GM23338 (cell line): ENCODE results near the gene DPYSL5. TPM values are rescaled to one million over a fixed set of nuclear protein-coding genes. Genes with fewer than 3 reads are reported as not detected.

Experiments used
- ATAC-seq: fragments of 200-7000 bp; cut with Tn5 transposase; 3 replicates; pipeline ENCODE4 v1.9.1; 2020
- DNase-seq: peaks from one replicate; pipeline ENCODE4 v3.0.0-alpha.2; 2015; ENCODE audit warnings: low spot score
- H2AFZ ChIP-seq: fragments of 200-600 bp; sonication (generic); 2 replicates; pipeline ENCODE4 v1.8.0; 2016; ENCODE audit warnings: antibody characterized with exemption, mild to moderate bottlenecking, moderate library complexity
- H3F3A ChIP-seq: fragments of 200-600 bp; sonication (generic); replicated peaks from 2 replicates; pipeline ENCODE4 v1.8.0; 2017; ENCODE audit warnings: antibody characterized with exemption, mixed run types, low read depth
- H3K27ac ChIP-seq: fragments of 200-600 bp; sonication (generic); 2 replicates; pipeline ENCODE4 v1.6.1; 2016; ENCODE audit warnings: low read depth
- H3K27me3 ChIP-seq: fragments of 200-600 bp; sonication (generic); 2 replicates; pipeline ENCODE4 v1.8.0; 2016; ENCODE audit warnings: mild to moderate bottlenecking, mixed run types, moderate library complexity; ENCODE audit not compliant: insufficient read depth
- H3K36me3 ChIP-seq: fragments of 200-600 bp; sonication (generic); 2 replicates; pipeline ENCODE4 v1.8.0; 2016; ENCODE audit warnings: mild to moderate bottlenecking; ENCODE audit not compliant: insufficient read depth
- H3K4me1 ChIP-seq: fragments of 200-600 bp; sonication (generic); 2 replicates; pipeline ENCODE4 v1.8.0; 2016; ENCODE audit warnings: mild to moderate bottlenecking, moderate library complexity; ENCODE audit not compliant: insufficient read depth
- H3K4me2 ChIP-seq: fragments of 200-600 bp; sonication (generic); 2 replicates; pipeline ENCODE4 v1.7.1; 2017; ENCODE audit warnings: mixed run types
- H3K4me3 ChIP-seq: fragments of 200-600 bp; sonication (generic); 2 replicates; pipeline ENCODE4 v1.6.1; 2016; ENCODE audit warnings: mixed run types
- H3K79me2 ChIP-seq: fragments of 200-600 bp; sonication (generic); replicated peaks from 2 replicates; pipeline ENCODE4 v1.8.0; 2017; ENCODE audit warnings: mild to moderate bottlenecking; ENCODE audit not compliant: insufficient read depth
- H3K9me2 ChIP-seq: fragments of 200-600 bp; sonication (generic); 2 replicates; pipeline ENCODE4 v1.8.0; 2017; ENCODE audit not compliant: insufficient read depth
- H4K20me1 ChIP-seq: fragments of 200-600 bp; sonication (generic); replicated peaks from 2 replicates; pipeline ENCODE4 v1.8.0; 2017; ENCODE audit warnings: mild to moderate bottlenecking; ENCODE audit not compliant: insufficient read depth
- H3K27ac Mint-ChIP-seq: 2 replicates; pipeline ENCODE4 v1.8.0; 2020; ENCODE audit warnings: inconsistent platforms, mild to moderate bottlenecking, moderate library complexity, mixed read lengths
- H3K27me3 Mint-ChIP-seq: 3 replicates; pipeline ENCODE4 v1.8.0; 2022; ENCODE audit warnings: low read depth, mild to moderate bottlenecking, moderate library complexity, mixed read lengths, inconsistent platforms; ENCODE audit not compliant: insufficient read depth, poor library complexity
- H3K36me3 Mint-ChIP-seq: 3 replicates; pipeline ENCODE4 v1.8.0; 2021; ENCODE audit warnings: low read depth, mild to moderate bottlenecking, inconsistent platforms, moderate library complexity, mixed read lengths
- H3K4me1 Mint-ChIP-seq: 3 replicates; pipeline ENCODE4 v1.8.0; 2020; ENCODE audit warnings: mild to moderate bottlenecking, inconsistent platforms, mixed read lengths
- H3K4me3 Mint-ChIP-seq: 3 replicates; pipeline ENCODE4 v1.8.0; 2021; ENCODE audit warnings: moderate library complexity, mild to moderate bottlenecking, inconsistent platforms, mixed read lengths
- H3K9me3 Mint-ChIP-seq: 3 replicates; pipeline ENCODE4 v1.8.0; 2020; ENCODE audit warnings: moderate library complexity, mild to moderate bottlenecking, inconsistent platforms, mixed read lengths
- CREB1 ChIP-seq: fragments of 250-450 bp; sonication (Bioruptor Pico); IDR thresholded peaks from 2 replicates; pipeline ENCODE4 v1.5.0; 2020; ENCODE audit warnings: low read depth, mild to moderate bottlenecking, moderate library complexity
- EZH2 ChIP-seq: fragments of 200-600 bp; sonication (generic); IDR thresholded peaks from one replicate; pipeline ENCODE4 v1.8.0; 2017; ENCODE audit warnings: antibody characterized with exemption, mild to moderate bottlenecking, low read depth; ENCODE audit not compliant: unreplicated experiment
- EZH2phosphoT487 ChIP-seq: fragments of 200-600 bp; sonication (generic); IDR thresholded peaks from one replicate; pipeline ENCODE4 v1.8.1; 2018; ENCODE audit warnings: antibody characterized with exemption; ENCODE audit not compliant: unreplicated experiment
- REST ChIP-seq: IDR thresholded peaks from one replicate; pipeline ENCODE4 v1.6.1; 2018; ENCODE audit warnings: antibody characterized with exemption; ENCODE audit not compliant: unreplicated experiment
- ZNF114 ChIP-seq: fragments of 250-450 bp; sonication (Bioruptor Pico); IDR thresholded peaks from 2 replicates; pipeline ENCODE4 v1.5.0; 2020; ENCODE audit warnings: mild to moderate bottlenecking, moderate library complexity
- ZNF462 ChIP-seq: fragments of 250-450 bp; sonication (Bioruptor Pico); IDR thresholded peaks from 2 replicates; pipeline ENCODE4 v1.5.0; 2020; ENCODE audit warnings: mild to moderate bottlenecking, moderate library complexity
- polyA plus RNA-seq: library from polyadenylated mRNA; unstranded; fragments of >200 nt; fragmentation: Nextera tagmentation; extraction: Ambion mirVana; gene quantifications from 2 replicates; pipeline ENCODE4 v1.2.1, GENCODE V29; 2016
- total RNA-seq: library from RNA; depleted of rRNA; stranded (reverse); fragments of >200 nt; shearing (Covaris generic); gene quantifications from 2 replicates; pipeline ENCODE4 v1.2.3, GENCODE V29; 2014
- TF ChIP-seq, protein P1 (sequence below), 2 experiments: fragments of 200-600 bp in 1 of 2; sonication (generic) in 1 of 2; conservative IDR thresholded peaks; 2 replicates each; pipeline versions ENCODE4 v1.5.1 to v1.6.1; 2016 to 2017; ENCODE audit warnings: antibody characterized with exemption in 2 of 2, low read depth in 2 of 2, mild to moderate bottlenecking in 2 of 2, moderate library complexity in 1 of 2
- TF ChIP-seq, protein P2 (sequence below): IDR thresholded peaks from 2 replicates; pipeline ENCODE4 v1.6.1; 2016; ENCODE audit warnings: antibody characterized with exemption

Gene DPYSL5
- total and polyA plus RNA-seq, 2 experiments from 2014 or later: 3.1 to 8.1 TPM

GRCh38 chr2:26805241-26805676 lies 42.7 kb upstream of the DPYSL5 start (continued):
- TF ChIP-seq ZNF462: no peak
- TF ChIP-seq, protein P1, sequence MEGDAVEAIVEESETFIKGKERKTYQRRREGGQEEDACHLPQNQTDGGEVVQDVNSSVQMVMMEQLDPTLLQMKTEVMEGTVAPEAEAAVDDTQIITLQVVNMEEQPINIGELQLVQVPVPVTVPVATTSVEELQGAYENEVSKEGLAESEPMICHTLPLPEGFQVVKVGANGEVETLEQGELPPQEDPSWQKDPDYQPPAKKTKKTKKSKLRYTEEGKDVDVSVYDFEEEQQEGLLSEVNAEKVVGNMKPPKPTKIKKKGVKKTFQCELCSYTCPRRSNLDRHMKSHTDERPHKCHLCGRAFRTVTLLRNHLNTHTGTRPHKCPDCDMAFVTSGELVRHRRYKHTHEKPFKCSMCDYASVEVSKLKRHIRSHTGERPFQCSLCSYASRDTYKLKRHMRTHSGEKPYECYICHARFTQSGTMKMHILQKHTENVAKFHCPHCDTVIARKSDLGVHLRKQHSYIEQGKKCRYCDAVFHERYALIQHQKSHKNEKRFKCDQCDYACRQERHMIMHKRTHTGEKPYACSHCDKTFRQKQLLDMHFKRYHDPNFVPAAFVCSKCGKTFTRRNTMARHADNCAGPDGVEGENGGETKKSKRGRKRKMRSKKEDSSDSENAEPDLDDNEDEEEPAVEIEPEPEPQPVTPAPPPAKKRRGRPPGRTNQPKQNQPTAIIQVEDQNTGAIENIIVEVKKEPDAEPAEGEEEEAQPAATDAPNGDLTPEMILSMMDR (conservative IDR thresholded peaks at IDR 0.05; ENCODE audit: low read depth in 2 of 2): no peak
- TF ChIP-seq ZNF114 (CRISPR knock-in tag): no peak
- TF ChIP-seq CREB1: no peak
- TF ChIP-seq, protein P2, sequence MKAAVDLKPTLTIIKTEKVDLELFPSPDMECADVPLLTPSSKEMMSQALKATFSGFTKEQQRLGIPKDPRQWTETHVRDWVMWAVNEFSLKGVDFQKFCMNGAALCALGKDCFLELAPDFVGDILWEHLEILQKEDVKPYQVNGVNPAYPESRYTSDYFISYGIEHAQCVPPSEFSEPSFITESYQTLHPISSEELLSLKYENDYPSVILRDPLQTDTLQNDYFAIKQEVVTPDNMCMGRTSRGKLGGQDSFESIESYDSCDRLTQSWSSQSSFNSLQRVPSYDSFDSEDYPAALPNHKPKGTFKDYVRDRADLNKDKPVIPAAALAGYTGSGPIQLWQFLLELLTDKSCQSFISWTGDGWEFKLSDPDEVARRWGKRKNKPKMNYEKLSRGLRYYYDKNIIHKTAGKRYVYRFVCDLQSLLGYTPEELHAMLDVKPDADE: no peak

DNA sequence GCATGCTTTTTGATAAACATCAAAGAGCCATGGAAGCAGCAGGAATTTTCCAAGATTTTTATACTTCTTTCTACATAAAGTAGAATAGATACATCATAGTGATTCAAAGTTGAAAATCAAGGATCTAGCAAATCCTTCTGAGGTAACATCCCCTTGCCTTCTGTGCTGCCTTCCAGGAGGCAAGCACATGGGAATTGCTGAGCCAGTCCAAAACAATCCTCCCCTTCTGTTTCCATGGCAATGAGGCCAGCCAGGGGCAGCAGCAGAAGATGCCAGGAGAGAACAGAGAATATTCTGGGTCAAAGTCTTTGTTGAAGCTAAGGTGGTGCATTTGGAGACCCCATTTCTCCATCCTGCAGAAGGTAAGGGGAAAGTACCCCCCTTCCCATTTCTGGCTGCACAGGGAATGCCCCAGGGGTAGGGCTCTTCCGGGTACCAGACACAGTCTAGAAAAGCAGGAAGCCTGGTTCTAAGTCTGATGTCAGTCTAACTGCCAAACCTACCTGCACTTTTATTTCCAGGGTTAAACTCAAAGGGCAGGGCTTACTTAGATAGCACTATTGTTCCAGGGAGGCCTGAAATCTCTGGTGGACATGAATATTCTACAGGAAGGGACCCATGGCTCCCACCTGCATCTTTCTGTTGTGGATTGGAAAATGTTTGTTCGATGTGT lies 40.0 kb upstream of the DPYSL5 start:
- H3K27me3 Mint-ChIP-seq: peaks cover 12% of the 10 kb centered on the region

More for the DNA sequence above, 40.0 kb upstream of the DPYSL5 start:
- Histone ChIP-seq H3K9me2 (peaks cover 3% of the 10 kb centered on the region; the same call in 1 of the 2 replicates), H3K4me3 (no peak overlapping the region), H3K4me1 (no peaks in the 10 kb centered on the region), H3K4me2 (no peak overlapping the region), H3K36me3 (no peaks in the 10 kb centered on the region), H3K27ac (no peak overlapping the region), H4K20me1 (no peaks in the 10 kb centered on the region), H3F3A (no peaks in the 10 kb centered on the region), H3K79me2 (no peaks in the 10 kb centered on the region), H3K27me3 (no peaks in the 10 kb centered on the region), H2AFZ (no peak overlapping the region)
- DNase-seq: peak; percentile 22
- no peaks in the 10 kb centered on the region for H3K36me3 Mint-ChIP-seq
- no peaks in the 10 kb centered on the region for H3K9me3 Mint-ChIP-seq
- H3K4me3 Mint-ChIP-seq: no peak overlapping the region
- TF ChIP-seq ZNF114 (CRISPR knock-in tag): no peak
- TF ChIP-seq EZH2: no peak
- no peak for TF ChIP-seq EZH2phosphoT487
- no peak for TF ChIP-seq REST
- ATAC-seq: peak; percentile 34; the same call in 2 of the 3 replicates
- no peak overlapping the region for H3K27ac Mint-ChIP-seq
- H3K4me1 Mint-ChIP-seq: no peaks in the 10 kb centered on the region
